NCI-H748 treated with DMSO at 0.1 percent for 48 hours (cell line): ENCODE measurements around the gene FAM171A1.
"Not testable (repeated sequence)": the region's sequence is repeated elsewhere in the genome, so short reads cannot be mapped to it uniquely, and the experiment has no call there.

ENCODE experiments used
- DNase-seq: peaks from one replicate; lab custom pipeline; 2025; lab: John Stamatoyannopoulos, UW

The FAM171A1 gene

DNA sequence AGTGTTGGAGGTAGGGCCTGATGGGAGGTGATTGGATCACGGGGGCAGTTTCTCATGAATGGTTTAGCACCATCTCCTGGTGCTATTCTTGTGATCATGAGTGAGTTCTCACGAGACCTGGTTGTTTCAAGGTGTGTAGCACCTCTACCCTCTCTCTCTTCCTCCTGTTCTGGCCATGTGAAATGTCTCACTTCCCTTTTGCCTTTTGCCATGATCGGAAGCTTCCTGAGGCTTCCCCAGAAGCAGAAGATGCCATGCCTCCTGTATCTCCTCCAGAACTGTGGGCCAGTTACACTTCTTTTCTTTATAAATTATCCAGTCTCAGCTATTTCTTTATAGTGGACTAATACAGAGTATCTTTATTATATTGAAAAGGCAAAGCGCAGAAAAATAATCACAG, 90.1 kb downstream of the FAM171A1 start:
- DNase-seq = no peak

- no peak for DNase-seq
Observed at GRCh38 chr10:15280462-15280861, 90.6 kb downstream of the FAM171A1 start.

DNA sequence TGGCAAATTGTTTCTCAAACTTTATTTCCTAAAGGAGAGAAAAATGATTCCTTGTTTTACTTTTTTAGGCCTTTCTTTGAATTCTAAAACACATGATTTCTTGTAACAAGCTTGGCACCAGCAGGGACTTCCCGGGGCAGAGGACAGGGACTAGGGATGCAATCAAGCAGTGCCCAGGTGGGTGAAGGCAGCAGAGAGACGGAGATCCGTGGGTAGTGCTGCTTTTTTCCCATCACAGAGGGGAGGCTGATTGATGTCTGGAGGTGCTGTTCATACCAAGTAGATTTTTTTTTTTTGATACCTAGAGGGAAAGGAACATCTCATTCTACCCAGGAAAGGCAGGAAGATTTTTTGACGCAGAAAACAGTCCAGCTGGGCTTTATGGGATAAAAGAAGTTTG, 91.9 kb downstream of the FAM171A1 start:
- no peak for DNase-seq

DNA sequence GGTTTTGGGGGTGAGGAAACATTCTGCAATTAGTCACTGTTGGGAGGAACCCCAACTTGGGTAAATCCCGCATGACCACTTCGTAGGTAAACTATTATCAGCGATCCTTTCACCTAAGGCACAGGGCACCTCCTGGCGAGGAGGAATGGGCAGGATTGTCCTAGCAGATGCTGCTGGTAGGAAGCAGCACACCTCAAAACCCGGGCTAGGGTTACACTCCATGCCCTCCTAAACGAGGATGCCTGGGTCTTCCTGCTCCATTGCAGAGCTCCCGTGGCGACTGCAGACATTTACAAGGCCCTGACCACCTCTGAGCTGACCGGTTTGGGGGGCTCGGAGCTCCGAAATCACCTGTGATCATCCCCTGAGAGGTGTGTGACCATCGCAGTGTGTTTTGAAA, 92.3 kb downstream of the FAM171A1 start:
- no peak for DNase-seq

GRCh38 chr10:15276039-15276438, 95.0 kb downstream of the FAM171A1 start:
- not testable (repeated sequence) for DNase-seq

DNA sequence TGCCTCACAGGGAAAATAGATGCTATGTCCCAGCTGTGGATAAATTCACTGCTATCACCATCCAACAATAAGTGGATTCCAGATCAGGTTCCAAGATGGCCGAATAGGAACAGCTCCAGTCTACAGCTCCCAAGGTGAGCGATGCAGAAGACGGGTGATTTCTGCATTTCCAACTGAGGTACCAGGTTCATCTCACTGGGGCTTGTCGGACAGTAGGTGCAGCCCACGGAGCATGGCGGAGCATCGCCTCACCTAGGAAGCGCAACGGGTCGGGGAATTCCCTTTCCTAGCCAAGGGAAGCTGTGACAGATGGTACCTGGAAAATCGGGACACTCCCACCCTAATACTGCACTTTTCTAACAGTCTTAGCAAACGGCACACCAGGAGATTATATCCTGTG, 101.3 kb downstream of the FAM171A1 start:
- not testable (repeated sequence) for DNase-seq

GRCh38 chr10:15267496-15267895, 103.6 kb downstream of the FAM171A1 start:
- DNase-seq = no peak

GRCh38 chr10:15266117-15266516, 105.0 kb downstream of the FAM171A1 start:
- DNase-seq = no peak

DNA sequence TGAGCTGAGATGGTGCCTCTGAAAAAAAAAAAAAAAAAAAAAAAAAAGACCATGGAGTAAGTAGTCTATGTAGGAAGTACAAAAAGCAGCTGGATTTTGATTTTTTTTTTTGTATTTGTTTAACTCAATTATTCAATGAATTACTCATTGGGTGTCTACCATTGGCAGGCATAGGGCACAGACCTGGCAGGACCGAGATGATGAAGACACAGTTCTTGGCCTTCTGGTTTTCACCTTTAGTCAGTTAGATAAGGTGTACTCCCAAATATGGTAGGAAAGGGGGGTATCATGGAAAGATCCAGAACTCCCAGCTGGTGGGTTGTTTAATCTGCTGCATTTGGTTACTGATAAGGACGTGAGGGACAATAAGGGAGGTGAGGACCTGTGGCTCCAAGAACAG, 105.5 kb downstream of the FAM171A1 start:
- DNase-seq = no peak

DNA sequence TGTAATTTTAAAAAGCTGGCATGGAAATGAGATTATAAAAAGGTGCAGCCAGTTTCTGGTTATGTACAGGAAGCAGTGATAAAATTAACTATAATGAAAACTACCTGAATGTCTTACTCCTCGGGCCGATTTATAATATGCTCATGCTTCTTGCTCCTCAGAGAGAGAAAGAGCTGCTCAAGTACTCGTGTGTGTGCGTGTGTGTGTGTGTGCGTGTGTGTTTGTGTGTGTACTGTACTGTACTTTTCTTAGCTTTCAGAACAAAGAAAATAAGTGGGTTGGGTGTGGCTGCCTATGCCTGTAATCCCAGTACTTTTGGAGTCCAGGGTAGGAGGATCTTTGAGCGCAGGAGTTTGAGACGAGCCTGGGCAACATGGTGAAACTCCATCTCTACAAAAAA, 106.0 kb downstream of the FAM171A1 start:
- DNase-seq = no peak

- DNase-seq = no peak
Observed at GRCh38 chr10:15263657-15264323, 107.3 kb downstream of the FAM171A1 start.

DNA sequence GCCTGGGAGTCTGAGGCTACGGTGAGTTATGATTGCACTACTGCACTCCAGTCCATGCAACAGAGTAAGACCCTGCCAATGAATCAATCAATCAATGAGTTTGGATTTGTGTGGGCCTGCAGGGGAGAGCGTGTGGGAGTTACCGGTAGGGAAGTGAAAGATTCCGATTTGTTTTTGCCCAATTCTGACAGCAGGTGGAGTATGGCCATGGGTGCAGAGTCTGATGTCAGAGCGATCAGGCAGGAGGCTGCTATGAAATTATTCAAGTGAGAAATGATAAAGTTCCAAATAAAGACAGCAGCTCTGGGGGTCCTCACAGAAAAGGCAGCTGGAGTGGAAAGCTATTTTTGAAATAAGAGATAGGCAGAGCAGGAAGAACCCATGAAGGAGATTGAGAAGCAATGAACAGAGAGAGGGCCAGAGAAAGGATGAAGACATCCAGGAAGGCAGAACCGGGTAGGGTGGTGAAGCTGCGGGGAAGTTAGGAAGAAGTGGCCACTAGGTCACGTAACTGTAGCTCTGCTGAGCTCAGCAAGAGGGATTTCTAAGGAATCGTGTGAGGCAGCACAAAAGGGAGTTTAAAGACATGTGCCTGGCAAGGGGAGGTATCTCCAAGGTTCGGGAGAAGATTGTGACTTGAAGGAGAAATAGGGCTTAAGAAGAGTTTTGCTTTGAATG, 108.9 kb downstream of the FAM171A1 start:
- DNase-seq = no peak

- no peak for DNase-seq
Observed at GRCh38 chr10:15259136-15259535, 112.0 kb downstream of the FAM171A1 start.

DNA sequence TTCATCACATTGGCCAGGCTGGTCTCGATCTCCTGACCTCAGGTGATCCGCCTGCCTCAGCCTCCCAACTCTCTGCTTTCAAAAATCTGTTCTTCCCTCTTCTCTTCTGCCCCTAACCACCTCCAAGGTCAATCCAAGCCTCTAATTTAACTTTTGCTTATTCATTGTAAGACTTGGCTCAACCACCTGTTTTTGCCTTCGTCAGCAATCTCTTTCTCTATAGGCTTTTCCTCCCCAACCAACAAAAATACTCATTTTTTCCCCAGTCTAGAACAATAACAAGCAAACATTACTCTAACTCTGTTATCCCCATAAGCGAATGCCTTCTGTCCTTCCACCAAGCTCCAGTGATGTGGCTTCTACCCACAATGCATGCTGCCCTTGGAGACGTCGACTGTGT, 112.8 kb downstream of the FAM171A1 start:
- DNase-seq = no peak

GRCh38 chr10:15255961-15256360, 115.1 kb downstream of the FAM171A1 start:
- no peak for DNase-seq

DNA sequence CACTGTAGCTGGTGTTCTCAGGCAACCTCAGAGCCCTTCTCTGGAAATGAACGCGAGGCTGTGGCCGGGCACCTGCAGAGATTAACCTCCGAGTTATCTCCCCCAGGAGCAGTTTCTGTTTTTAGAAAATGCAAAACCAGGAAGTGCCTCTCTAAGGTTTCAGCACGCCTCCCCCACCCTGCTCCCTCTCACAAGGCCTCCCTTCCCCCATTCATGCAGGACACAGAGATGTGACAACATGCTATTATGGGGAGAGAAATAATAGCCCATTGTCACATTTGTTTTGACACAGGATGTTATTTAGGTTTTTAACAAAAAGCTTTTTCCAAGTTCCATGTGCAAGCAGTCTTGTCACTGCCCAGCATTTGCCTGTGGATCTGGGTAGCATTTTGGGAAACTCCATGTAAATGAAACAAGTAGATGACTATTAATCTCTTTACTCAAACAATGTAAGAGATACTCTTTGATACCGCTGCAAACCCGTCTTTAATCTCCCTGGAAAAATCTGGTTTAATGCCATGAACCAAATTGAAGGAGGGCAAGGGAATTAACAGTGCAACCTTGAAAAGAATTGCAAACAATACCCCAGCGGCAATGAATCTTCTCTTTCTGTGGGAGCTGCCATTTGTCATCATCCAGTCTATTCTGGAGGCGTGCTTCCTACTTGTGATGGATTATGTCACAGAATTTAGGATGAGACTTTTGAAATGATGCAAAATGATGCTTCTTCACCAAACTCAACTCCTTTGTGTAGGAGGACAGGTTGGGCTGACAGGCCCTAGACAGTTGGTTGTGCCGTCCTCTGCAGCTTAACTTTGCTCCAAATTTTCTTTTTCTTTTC, 116.1 kb downstream of the FAM171A1 start:
- DNase-seq = peak; percentile 16

DNA sequence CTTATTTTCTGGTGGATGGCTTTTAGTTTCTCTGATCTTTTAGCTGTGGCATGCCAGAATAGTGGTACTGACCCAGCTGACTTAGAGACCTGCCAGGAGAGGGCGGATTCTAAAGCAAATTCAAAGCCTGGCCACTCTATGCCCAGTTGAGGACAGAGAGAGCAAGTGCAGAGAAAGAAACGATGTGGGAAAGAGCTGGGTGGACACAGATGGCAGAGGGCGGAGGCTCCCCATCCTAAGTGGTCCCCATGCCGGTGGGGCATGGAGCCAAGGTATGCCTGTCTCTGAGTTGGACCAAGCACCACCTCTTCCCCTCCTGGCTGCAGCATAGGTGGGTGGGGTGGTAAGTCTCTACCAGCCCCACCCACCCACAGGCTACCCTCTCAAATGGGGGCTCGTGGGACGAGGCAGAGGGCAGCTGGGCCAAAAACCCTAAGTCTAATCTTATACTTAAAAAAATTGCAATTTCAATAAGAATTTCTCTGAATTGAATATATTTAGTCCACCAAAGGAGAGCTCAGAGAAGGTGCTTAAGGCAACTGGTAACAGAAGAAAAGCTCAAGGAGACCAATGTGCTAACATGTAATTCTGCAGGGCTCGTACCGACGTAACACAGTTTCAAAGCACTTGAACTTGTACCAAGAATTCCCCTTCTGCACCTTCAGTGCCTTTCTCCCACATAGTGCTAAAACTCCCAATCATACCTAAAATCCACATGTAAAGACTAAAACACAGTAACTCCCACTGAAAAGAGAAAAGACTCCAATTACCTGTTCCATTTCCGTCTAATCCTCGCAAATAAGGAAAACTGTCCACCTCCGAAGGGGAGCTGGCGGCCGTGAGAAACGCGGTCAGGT, 116.9 kb downstream of the FAM171A1 start:
- DNase-seq = no peak

GRCh38 chr10:15252396-15252795, 118.7 kb downstream of the FAM171A1 start:
- no peak for DNase-seq

DNA sequence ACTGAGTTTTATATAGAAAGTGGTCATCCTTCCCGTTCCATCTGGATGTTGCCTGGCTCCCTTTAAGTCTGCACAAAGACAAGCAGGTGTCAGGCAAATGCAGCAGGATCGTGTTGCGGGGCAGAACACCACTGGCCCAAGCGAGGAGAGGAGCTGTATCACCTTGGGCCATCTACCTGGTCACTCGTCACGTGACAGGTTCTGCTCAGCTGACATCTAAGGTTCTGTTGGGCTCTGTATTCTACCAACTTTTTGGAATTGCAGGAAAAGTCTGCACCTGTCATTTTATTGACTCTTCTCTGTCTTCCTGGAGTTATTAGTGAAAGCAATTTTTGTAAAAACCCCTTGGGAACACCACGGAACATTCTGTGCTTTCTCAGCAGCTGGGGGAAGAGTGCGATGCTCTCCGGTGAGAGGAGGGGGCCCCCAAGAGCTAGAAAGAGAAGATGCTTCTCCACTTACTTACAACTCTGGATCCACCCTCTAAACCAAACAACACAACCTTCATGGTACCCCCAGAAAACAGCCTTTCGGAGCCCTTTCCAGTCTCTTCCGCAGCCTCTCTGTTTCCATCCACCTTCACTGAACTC, 119.2 kb downstream of the FAM171A1 start:
- DNase-seq = no peak

- no peak for DNase-seq
Observed at GRCh38 chr10:15245530-15245929, 125.6 kb downstream of the FAM171A1 start.

GRCh38 chr10:15244635-15245197, 126.4 kb downstream of the FAM171A1 start:
- no peak for DNase-seq
